Mucosa of stomach (tissue), 1 donor: ENCODE data around the gene TRAK1.

Experiments used
- H3K27me3 ChIP-seq: one replicate; pipeline ENCODE4 v1.7.0; 2013; ENCODE audit warnings: mild to moderate bottlenecking, low read length; ENCODE audit not compliant: control insufficient read depth, insufficient read depth
- H3K36me3 ChIP-seq: one replicate; pipeline ENCODE4 v1.7.0; 2013; ENCODE audit warnings: low read length; ENCODE audit not compliant: control insufficient read depth, insufficient read depth
- H3K4me1 ChIP-seq: one replicate; pipeline ENCODE4 v1.7.0; 2013; ENCODE audit warnings: mild to moderate bottlenecking, low read length; ENCODE audit not compliant: control insufficient read depth, insufficient read depth
- H3K4me3 ChIP-seq: one replicate; pipeline ENCODE4 v1.7.0; 2013; ENCODE audit warnings: low read length
- H3K9ac ChIP-seq: one replicate; pipeline ENCODE4 v1.7.0; 2013; ENCODE audit warnings: mild to moderate bottlenecking, low read length, moderate library complexity
- H3K9me3 ChIP-seq: one replicate; pipeline ENCODE4 v1.7.0; 2013; ENCODE audit warnings: mild to moderate bottlenecking, low read length, moderate library complexity; ENCODE audit not compliant: control insufficient read depth
- donor health status: Pancreatic carcinoma.

The TRAK1 gene

GRCh38 chr3:42157540-42158538 lies 66.7 kb downstream of the TRAK1 start:
- Histone ChIP-seq H3K4me3 (no peak overlapping the region), H3K36me3 (no peaks in the 10 kb centered on the region), H3K4me1 (peaks cover 12% of the 10 kb centered on the region), H3K9me3 (no peaks in the 10 kb centered on the region), H3K27me3 (no peaks in the 10 kb centered on the region), H3K9ac (no peak overlapping the region)

GRCh38 chr3:42159147-42159546 lies 68.0 kb downstream of the TRAK1 start:
- Histone ChIP-seq H3K36me3 (no peaks in the 10 kb centered on the region), H3K4me3 (no peak overlapping the region), H3K27me3 (no peaks in the 10 kb centered on the region), H3K4me1 (peaks cover 24% of the 10 kb centered on the region), H3K9me3 (no peaks in the 10 kb centered on the region), H3K9ac (peak overlapping the region; percentile 3)

- Histone ChIP-seq H3K9me3 (no peaks in the 10 kb centered on the region), H3K27me3 (no peaks in the 10 kb centered on the region), H3K4me1 (peaks cover 31% of the 10 kb centered on the region), H3K36me3 (no peaks in the 10 kb centered on the region), H3K9ac (peak overlapping the region; percentile 88), H3K4me3 (peak overlapping the region; percentile 38)
These were observed 68.7 kb downstream of the TRAK1 start for GRCh38 chr3:42159706-42160472.

- Histone ChIP-seq H3K27me3 (no peaks in the 10 kb centered on the region), H3K4me1 (peaks cover 45% of the 10 kb centered on the region), H3K9ac (peak overlapping the region; percentile 88), H3K9me3 (no peaks in the 10 kb centered on the region), H3K4me3 (peak overlapping the region; percentile 37), H3K36me3 (no peaks in the 10 kb centered on the region)
These were observed 70.1 kb downstream of the TRAK1 start for GRCh38 chr3:42161050-42161935.

GRCh38 chr3:42162462-42162861 lies 71.3 kb downstream of the TRAK1 start:
- H3K9ac ChIP-seq = peak overlapping the region; percentile 40
- no peaks in the 10 kb centered on the region for H3K36me3 ChIP-seq
- H3K4me3 ChIP-seq = peak overlapping the region; percentile 21
- no peaks in the 10 kb centered on the region for H3K27me3 ChIP-seq
- H3K4me1 ChIP-seq = peaks cover 50% of the 10 kb centered on the region
- H3K9me3 ChIP-seq = no peaks in the 10 kb centered on the region

- Histone ChIP-seq H3K36me3 (no peaks in the 10 kb centered on the region), H3K27me3 (no peaks in the 10 kb centered on the region), H3K4me3 (no peak overlapping the region), H3K9ac (no peak overlapping the region), H3K4me1 (peaks cover 50% of the 10 kb centered on the region), H3K9me3 (no peaks in the 10 kb centered on the region)
These were observed 72.6 kb downstream of the TRAK1 start for GRCh38 chr3:42163622-42164244.

GRCh38 chr3:42164656-42165055 lies 73.5 kb downstream of the TRAK1 start:
- no peak overlapping the region for H3K4me3 ChIP-seq
- H3K36me3 ChIP-seq = no peaks in the 10 kb centered on the region
- H3K4me1 ChIP-seq = peaks cover 48% of the 10 kb centered on the region
- peak overlapping the region; percentile 29 for H3K9ac ChIP-seq
- H3K27me3 ChIP-seq = no peaks in the 10 kb centered on the region
- no peaks in the 10 kb centered on the region for H3K9me3 ChIP-seq

GRCh38 chr3:42165211-42165610 lies 74.1 kb downstream of the TRAK1 start:
- no peaks in the 10 kb centered on the region for H3K27me3 ChIP-seq
- H3K36me3 ChIP-seq = no peaks in the 10 kb centered on the region
- H3K9ac ChIP-seq = no peak overlapping the region
- no peaks in the 10 kb centered on the region for H3K9me3 ChIP-seq
- H3K4me3 ChIP-seq = no peak overlapping the region
- H3K4me1 ChIP-seq = peaks cover 54% of the 10 kb centered on the region

- Histone ChIP-seq H3K4me3 (no peak overlapping the region), H3K36me3 (no peaks in the 10 kb centered on the region), H3K4me1 (peaks cover 56% of the 10 kb centered on the region), H3K9ac (no peak overlapping the region), H3K9me3 (no peaks in the 10 kb centered on the region), H3K27me3 (no peaks in the 10 kb centered on the region)
These were observed 75.1 kb downstream of the TRAK1 start for GRCh38 chr3:42166214-42166613.

GRCh38 chr3:42166662-42167300 lies 75.6 kb downstream of the TRAK1 start:
- Histone ChIP-seq H3K4me3 (no peak overlapping the region), H3K4me1 (peaks cover 51% of the 10 kb centered on the region), H3K27me3 (no peaks in the 10 kb centered on the region), H3K9me3 (no peaks in the 10 kb centered on the region), H3K36me3 (no peaks in the 10 kb centered on the region), H3K9ac (no peak overlapping the region)
